B cell (primary cell): ENCODE measurements around the gene CHST3. TPM values are rescaled to one million over a fixed set of nuclear protein-coding genes. Genes with fewer than 3 reads are reported as not detected.
"Not testable (repeated sequence)": the region's sequence is repeated elsewhere in the genome, so short reads cannot be mapped to it uniquely, and the experiment has no call there.

Experiments
- ATAC-seq: fragments of 200-7000 bp; cut with Tn5 transposase; one replicate; pipeline ENCODE4 v1.10.0; 2021; ENCODE audit warnings: low read depth, mild to moderate bottlenecking, moderate number of reproducible peaks, moderate library complexity
- CTCF ChIA-PET: fragments of 350-600 bp; sonication (Branson Sonifier 250); formaldehyde crosslinking; loops from one replicate; lab custom pipeline; 2021; ENCODE audit warnings: antibody characterized with exemption, inconsistent platforms; lab: Charles Lee
- POLR2A ChIA-PET: fragments of 350-600 bp; sonication (Branson Sonifier 250); formaldehyde crosslinking; loops from one replicate; lab custom pipeline; 2021; ENCODE audit warnings: antibody characterized with exemption; lab: Charles Lee
- DNase-seq: peaks from one replicate; pipeline ENCODE4 v3.0.0; 2013
- H2AFZ ChIP-seq: 2 replicates; pipeline ENCODE4 v1.6.1; 2012; ENCODE audit warnings: mild to moderate bottlenecking, low read depth, low read length; ENCODE audit not compliant: insufficient read depth, poor library complexity, severe bottlenecking
- H3K27ac ChIP-seq, 2 donors: 1 replicate in 1 of 2; 2 replicates in 1 of 2; pipeline ENCODE4 v1.5.1; 2012 to 2013; ENCODE audit warnings: low read length in 2 of 2, mild to moderate bottlenecking in 2 of 2, moderate library complexity in 1 of 2
- H3K27me3 ChIP-seq, 4 experiments: fragments of 200-600 bp in 1 of 4; sonication (generic) in 1 of 4; replicated peaks in 1 of 4; 1 replicate in 2 of 4; 2 replicates in 2 of 4; pipeline versions ENCODE4 v1.6.1 to v1.7.0; 2013 to 2016; ENCODE audit warnings: low read length in 3 of 4, mild to moderate bottlenecking in 2 of 4, mixed read lengths in 1 of 4, moderate library complexity in 1 of 4; ENCODE audit not compliant: insufficient read depth in 4 of 4, control insufficient read depth in 3 of 4; ENCODE audit errors: control extremely low read depth in 1 of 4
- H3K36me3 ChIP-seq, 2 experiments: replicated peaks in 1 of 2; 1 replicate in 1 of 2; 2 replicates in 1 of 2; pipeline versions ENCODE4 v1.6.1 to v1.7.1; 2013; ENCODE audit warnings: low read length in 1 of 2; ENCODE audit not compliant: insufficient read depth in 2 of 2, control insufficient read depth in 1 of 2; ENCODE audit errors: control extremely low read depth in 1 of 2, extremely low read depth in 1 of 2
- H3K4me1 ChIP-seq, 2 donors: fragments of 200-600 bp in 1 of 2; sonication (generic) in 1 of 2; 1 replicate in 1 of 2; 2 replicates in 1 of 2; pipeline versions ENCODE4 v1.5.1 to v1.6.1; 2013 to 2017; ENCODE audit warnings: low read length in 2 of 2; ENCODE audit not compliant: control insufficient read depth in 2 of 2, insufficient read depth in 2 of 2
- H3K4me2 ChIP-seq: replicated peaks from 2 replicates; pipeline ENCODE3; 2012; ENCODE audit warnings: mild to moderate bottlenecking, low read depth, low read length; ENCODE audit not compliant: poor library complexity, severe bottlenecking
- H3K4me3 ChIP-seq, 5 experiments: fragments of 200-600 bp in 1 of 5; sonication (generic) in 1 of 5; 1 replicate in 3 of 5; 2 replicates in 2 of 5; pipeline versions ENCODE4 v1.5.1 to v1.7.0; 2011 to 2016; ENCODE audit warnings: low read length in 4 of 5, mild to moderate bottlenecking in 4 of 5, low read depth in 2 of 5, control low read depth in 1 of 5, moderate library complexity in 1 of 5; ENCODE audit not compliant: insufficient read depth in 1 of 5; ENCODE audit errors: control extremely low read depth in 1 of 5, extremely low read depth in 1 of 5
- H3K79me2 ChIP-seq: fragments of 200-600 bp; sonication (generic); one replicate; pipeline ENCODE4 v1.6.0; 2016; ENCODE audit warnings: low read length; ENCODE audit not compliant: control insufficient read depth, insufficient read depth
- H3K9ac ChIP-seq: fragments of 200-600 bp; sonication (generic); 2 replicates; pipeline ENCODE4 v1.6.1; 2017; ENCODE audit warnings: mild to moderate bottlenecking, low read length, moderate library complexity
- H3K9me3 ChIP-seq, 3 donors: one replicate each; pipeline versions ENCODE4 v1.6.1 to v1.7.1; 2013; ENCODE audit warnings: low read length in 2 of 3; ENCODE audit not compliant: control insufficient read depth in 2 of 3, insufficient read depth in 1 of 3; ENCODE audit errors: control extremely low read depth in 1 of 3
- H4K20me1 ChIP-seq: 2 replicates; pipeline ENCODE4 v1.6.0; 2012; ENCODE audit warnings: mild to moderate bottlenecking, low read length; ENCODE audit not compliant: insufficient read depth, control insufficient read depth, poor library complexity, severe bottlenecking
- H3K27ac Mint-ChIP-seq: one replicate; pipeline ENCODE4 v1.8.0; 2021; ENCODE audit warnings: mixed read lengths
- H3K27me3 Mint-ChIP-seq: one replicate; pipeline ENCODE4 v1.8.0; 2021; ENCODE audit warnings: mixed read lengths
- H3K4me1 Mint-ChIP-seq: one replicate; pipeline ENCODE4 v1.8.0; 2021; ENCODE audit warnings: mixed read lengths
- H3K4me3 Mint-ChIP-seq: one replicate; pipeline ENCODE4 v1.8.0; 2021; ENCODE audit warnings: mixed read lengths
- H3K9me3 Mint-ChIP-seq: one replicate; pipeline ENCODE4 v1.8.0; 2022; ENCODE audit warnings: mixed read lengths; ENCODE audit not compliant: insufficient read depth
- CTCF ChIP-seq: fragments of 200-600 bp; IDR thresholded peaks from one replicate; pipeline ENCODE4 v1.8.0; 2022; ENCODE audit warnings: antibody characterized with exemption, mild to moderate bottlenecking
- EZH2 ChIP-seq: IDR thresholded peaks from 2 replicates; pipeline ENCODE4 v1.6.1; 2012; ENCODE audit warnings: borderline replicate concordance, low read depth, mild to moderate bottlenecking, moderate library complexity, low read length; ENCODE audit not compliant: insufficient read depth, poor library complexity, severe bottlenecking
- WGBS: methylation state at CpG from one replicate; pipeline ENCODE4 v1.1.5; 2013; ENCODE audit warnings: missing lambda C conversion rate; ENCODE audit not compliant: insufficient coverage; 5-methylcytosine and 5-hydroxymethylcytosine counted together
- intact Hi-C: fragments of 100-400 bp; cut with micrococcal nuclease; formaldehyde crosslinking; loops from one replicate; pipeline ENCODE4 v1.10.0; 2022
- polyA plus RNA-seq: library from polyadenylated mRNA; depleted of rRNA; stranded (reverse); fragments of >200 nt; gene quantifications from 2 replicates; pipeline ENCODE4 v1.2.3, GENCODE V29; 2012
- total RNA-seq, 2 donors: library from RNA; stranded (reverse); fragments of 120-200 nt in 1 of 2; gene quantifications; 1 replicate in 1 of 2; 2 replicates in 1 of 2; pipeline versions ENCODE4 v1.2.3 to v1.2.4, GENCODE V29; 2013 to 2022

The CHST3 gene
- total and polyA plus RNA-seq, 2 donors (not counting 1 experiment from before 2014, with no cell fraction given) = 0.01 TPM; not detected in 1

- intact Hi-C loops = no loop called here
- 60% methylated on average over 9 of the region's 9 CpGs for WGBS
- Histone ChIP-seq H3K9me3 (no peaks in the 10 kb centered on the region), H3K79me2 (no peaks in the 10 kb centered on the region), H4K20me1 (no peaks in the 10 kb centered on the region), H3K27ac (no peak overlapping the region), H3K36me3 (no peaks in the 10 kb centered on the region), H3K9ac (no peak overlapping the region), H3K27me3 (peaks cover 0 to 3% (median 0%) of the 10 kb centered on the region in 4 experiments), H3K4me2 (no peak overlapping the region), H3K4me1 (peaks cover 0 to 7% of the 10 kb centered on the region in 2 donors), H3K4me3 (no peak overlapping the region), H2AFZ (no peak overlapping the region)
- ChIA-PET CTCF (no interaction called here), POLR2A (no interaction called here)
- Mint-ChIP-seq H3K4me3 (no peak overlapping the region), H3K27me3 (peaks cover 21% of the 10 kb centered on the region), H3K4me1 (peaks cover 18% of the 10 kb centered on the region), H3K27ac (no peak overlapping the region), H3K9me3 (no peaks in the 10 kb centered on the region)
- DNase-seq = no peak
- ATAC-seq = no peak
- TF ChIP-seq CTCF (no peak), EZH2 (no peak)
Observed at GRCh38 chr10:71984809-71985388, 20.7 kb downstream of the CHST3 start.

GRCh38 chr10:71985542-71986250, 21.5 kb downstream of the CHST3 start:
- H4K20me1 ChIP-seq = no peaks in the 10 kb centered on the region
- ATAC-seq (no peak), DNase-seq (no peak)
- intact Hi-C loops = no loop called here
- H3K4me1 Mint-ChIP-seq = peaks cover 18% of the 10 kb centered on the region
- H3K9me3 Mint-ChIP-seq = no peaks in the 10 kb centered on the region
- H3K9ac ChIP-seq = no peak overlapping the region
- peaks cover 0 to 7% of the 10 kb centered on the region in 2 donors for H3K4me1 ChIP-seq
- no peak overlapping the region for H3K4me3 Mint-ChIP-seq
- no peak overlapping the region for H3K27ac ChIP-seq
- H3K36me3 ChIP-seq = no peaks in the 10 kb centered on the region
- H3K79me2 ChIP-seq = no peaks in the 10 kb centered on the region
- H2AFZ ChIP-seq = no peak overlapping the region
- TF ChIP-seq EZH2 (no peak), CTCF (no peak)
- H3K27me3 Mint-ChIP-seq = peaks cover 22% of the 10 kb centered on the region
- ChIA-PET POLR2A (no interaction called here), CTCF (no interaction called here)
- H3K27ac Mint-ChIP-seq = no peak overlapping the region
- WGBS = 92% methylated on average over 3 of the region's 4 CpGs
- H3K4me3 ChIP-seq = no peak overlapping the region
- H3K27me3 ChIP-seq = peaks cover 0 to 3% (median 0%) of the 10 kb centered on the region in 4 experiments
- no peaks in the 10 kb centered on the region for H3K9me3 ChIP-seq
- no peak overlapping the region for H3K4me2 ChIP-seq

GRCh38 chr10:71988895-71989294, 24.7 kb downstream of the CHST3 start:
- peaks cover 21% of the 10 kb centered on the region for H3K27me3 Mint-ChIP-seq
- H3K4me1 Mint-ChIP-seq = peaks cover 15% of the 10 kb centered on the region
- H3K27ac Mint-ChIP-seq, H3K9me3 ChIP-seq, H4K20me1 ChIP-seq, H3K4me1 ChIP-seq, H2AFZ ChIP-seq, H3K27me3 ChIP-seq, H3K79me2 ChIP-seq, H3K4me3 ChIP-seq, H3K4me3 Mint-ChIP-seq, POLR2A ChIA-PET, H3K36me3 ChIP-seq, H3K9me3 Mint-ChIP-seq, DNase-seq, H3K4me2 ChIP-seq, intact Hi-C loops, H3K27ac ChIP-seq, ATAC-seq, H3K9ac ChIP-seq: not testable (repeated sequence)
- CTCF ChIA-PET = interaction anchor here (0.6 kb wide), 1 partner anchor 114 kb away, joined by 4 read pairs; no protein-coding TSS in a partner anchor
- WGBS = 93% methylated on average over 4 of the region's 6 CpGs
